Measurements from ENCODE around the gene SLC29A1. TPM values are rescaled to one million over a fixed set of nuclear protein-coding genes. Genes with fewer than 3 reads are reported as not detected.
A peak's percentile ranks its signal among the peaks of the same experiment; 100 is the strongest.

Gene SLC29A1
- total RNA-seq, 1 donor from 2014 or later, result 59.8 TPM

- H3K9me3 ChIP-seq, result no peaks in the 10 kb centered on the region
- ATAC-seq (peak; percentile 32), DNase-seq (no peak)
- peaks cover 28% of the 10 kb centered on the region for H3K4me1 ChIP-seq
- peak overlapping the region; percentile 87 for H3K27ac ChIP-seq
- H3K4me3 ChIP-seq, result peak overlapping the region; percentile 89
- no peaks in the 10 kb centered on the region for H3K27me3 ChIP-seq
- H3K36me3 ChIP-seq, result peaks cover 8% of the 10 kb centered on the region
- TF ChIP-seq CTCF (IDR thresholded peaks at IDR 0.05), result no peak
- intact Hi-C loops (cut with DNase I), result no loop called here
These were observed 40.1 kb downstream of the SLC29A1 start for GRCh38 chr6:44263354-44264100.

- Histone ChIP-seq H3K9me3 (no peaks in the 10 kb centered on the region), H3K36me3 (peaks cover 8% of the 10 kb centered on the region), H3K4me1 (peaks cover 28% of the 10 kb centered on the region), H3K27ac (peak overlapping the region; percentile 87), H3K4me3 (peak overlapping the region; percentile 89), H3K27me3 (no peaks in the 10 kb centered on the region)
- ATAC-seq (peak; percentile 61), DNase-seq (peak; percentile 79)
- intact Hi-C loops (cut with DNase I), result no loop called here
- TF ChIP-seq CTCF (IDR thresholded peaks at IDR 0.05), result no peak
These were observed 41.0 kb downstream of the SLC29A1 start for GRCh38 chr6:44264154-44265006.

- Histone ChIP-seq H3K9me3 (no peaks in the 10 kb centered on the region), H3K4me1 (peaks cover 28% of the 10 kb centered on the region), H3K27me3 (peaks cover 3% of the 10 kb centered on the region), H3K4me3 (peak within 1 kb of the TSS; percentile 89), H3K27ac (peak within 1 kb of the TSS; percentile 87), H3K36me3 (peaks cover 2% of the 10 kb centered on the region)
- ATAC-seq (peak; percentile 92), DNase-seq (peak; percentile 97)
- peak; percentile 17 for TF ChIP-seq CTCF (IDR thresholded peaks at IDR 0.05)
- intact Hi-C loops (cut with DNase I), result no loop called here
These were observed 41.8 kb downstream of the SLC29A1 start, which contains the start of gene NFKBIE for GRCh38 chr6:44265007-44265721. Gene NFKBIE (minus strand): TSS chr6:44265551. CDS start chr6:44265346, 205 bp downstream.

GRCh38 chr6:44265722-44266233, 42.4 kb downstream of the SLC29A1 start:
- DNase-seq (no peak), ATAC-seq (no peak)
- H3K4me3 ChIP-seq, result peak overlapping the region; percentile 89
- no peak overlapping the region for H3K27ac ChIP-seq
- H3K36me3 ChIP-seq, result no peaks in the 10 kb centered on the region
- no peak for TF ChIP-seq CTCF (IDR thresholded peaks at IDR 0.05)
- peaks cover 6% of the 10 kb centered on the region for H3K27me3 ChIP-seq
- intact Hi-C loops (cut with DNase I), result no loop called here
- peaks cover 28% of the 10 kb centered on the region for H3K4me1 ChIP-seq
- no peaks in the 10 kb centered on the region for H3K9me3 ChIP-seq

- TF ChIP-seq CTCF (IDR thresholded peaks at IDR 0.05), result no peak
- no peak overlapping the region for H3K27ac ChIP-seq
- intact Hi-C loops (cut with DNase I), result no loop called here
- peaks cover 7% of the 10 kb centered on the region for H3K27me3 ChIP-seq
- DNase-seq, result no peak
- H3K36me3 ChIP-seq, result no peaks in the 10 kb centered on the region
- no peak for ATAC-seq
- peaks cover 28% of the 10 kb centered on the region for H3K4me1 ChIP-seq
- no peak overlapping the region for H3K4me3 ChIP-seq
- no peaks in the 10 kb centered on the region for H3K9me3 ChIP-seq
These were observed 43.0 kb downstream of the SLC29A1 start for GRCh38 chr6:44266347-44266746.
